ENCODE measurements around the gene PREX1.

GRCh38 chr20:48629960-48630315 lies 197.9 kb downstream of the PREX1 start:
- TF ChIP-seq CTCF (IDR thresholded peaks at IDR 0.05; ENCODE audit: low read depth, low read length) = no peak
- TF ChIP-seq MAX (IDR thresholded peaks at IDR 0.05; ENCODE audit: low read depth, low read length) = no peak
- no peak for TF ChIP-seq POLR2A (IDR thresholded peaks at IDR 0.05; ENCODE audit: extremely low read depth, insufficient read length)
- no peak for TF ChIP-seq MYC (IDR thresholded peaks at IDR 0.05; ENCODE audit: low read depth, low read length)
